Liver (tissue), 9 donors: ENCODE results near the gene GRIN2C. TPM values are rescaled to one million over a fixed set of nuclear protein-coding genes. Genes with fewer than 3 reads are reported as not detected.

Experiments used
- DNase-seq: peaks from one replicate; pipeline ENCODE4 v3.0.0-alpha.2; 2017; ENCODE audit warnings: low spot score
- H3K27ac ChIP-seq, 2 donors: one replicate each; pipeline ENCODE4 v1.7.0; 2013; ENCODE audit warnings: inconsistent platforms in 2 of 2, low read length in 2 of 2, control low read depth in 1 of 2, low read depth in 1 of 2, mild to moderate bottlenecking in 1 of 2
- H3K27me3 ChIP-seq, 4 donors: one replicate each; pipeline versions ENCODE4 v1.6.1 to v1.7.0; 2013; ENCODE audit warnings: low read length in 3 of 4, inconsistent platforms in 1 of 4, mild to moderate bottlenecking in 1 of 4, moderate library complexity in 1 of 4; ENCODE audit not compliant: control insufficient read depth in 4 of 4, insufficient read depth in 4 of 4
- H3K36me3 ChIP-seq, 4 donors: one replicate each; pipeline versions ENCODE4 v1.6.1 to v1.7.0; 2013; ENCODE audit warnings: low read length in 3 of 4, mild to moderate bottlenecking in 3 of 4, low read depth in 1 of 4, moderate library complexity in 1 of 4; ENCODE audit not compliant: control insufficient read depth in 4 of 4, insufficient read depth in 3 of 4
- H3K4me1 ChIP-seq, 4 donors: one replicate each; pipeline versions ENCODE4 v1.6.1 to v1.7.0; 2013; ENCODE audit warnings: low read length in 3 of 4, mild to moderate bottlenecking in 3 of 4, moderate library complexity in 1 of 4; ENCODE audit not compliant: control insufficient read depth in 4 of 4, insufficient read depth in 4 of 4
- H3K4me3 ChIP-seq, 3 donors: one replicate each; pipeline versions ENCODE4 v1.6.1 to v1.7.0; 2013; ENCODE audit warnings: low read length in 3 of 3, control low read depth in 1 of 3, low read depth in 1 of 3, mild to moderate bottlenecking in 1 of 3
- H3K9ac ChIP-seq, 2 donors: one replicate each; pipeline ENCODE4 v1.7.0; 2013; ENCODE audit warnings: low read length in 2 of 2, mild to moderate bottlenecking in 2 of 2, moderate library complexity in 2 of 2, control low read depth in 1 of 2, low read depth in 1 of 2
- H3K9me3 ChIP-seq, 4 donors: one replicate each; pipeline versions ENCODE4 v1.6.1 to v1.7.0; 2013; ENCODE audit warnings: low read length in 3 of 4; ENCODE audit not compliant: control insufficient read depth in 4 of 4
- ATF3 ChIP-seq: IDR thresholded peaks from 2 replicates; pipeline ENCODE4 v1.6.1; 2016; ENCODE audit warnings: antibody characterized with exemption
- CTCF ChIP-seq: fragments of 150-350 bp; IDR thresholded peaks from 2 replicates; pipeline ENCODE4 v1.5.1; 2017; ENCODE audit warnings: improper control_type of control experiment, low read depth, low read length; ENCODE audit not compliant: missing input control
- EGR1 ChIP-seq, 2 donors: IDR thresholded peaks; 2 replicates each; pipeline ENCODE4 v1.6.1; 2016 to 2018; ENCODE audit warnings: antibody characterized with exemption in 2 of 2, low read depth in 2 of 2
- FOXA1 ChIP-seq: IDR thresholded peaks from 2 replicates; pipeline ENCODE4 v1.6.1; 2016; ENCODE audit warnings: antibody characterized with exemption
- FOXA2 ChIP-seq: IDR thresholded peaks from 2 replicates; pipeline ENCODE4 v1.6.1; 2016; ENCODE audit warnings: antibody characterized with exemption
- GABPA ChIP-seq, 2 donors: IDR thresholded peaks in 1 of 2; conservative IDR thresholded peaks in 1 of 2; 2 replicates each; pipeline ENCODE4 v1.6.1; 2016; ENCODE audit warnings: antibody characterized with exemption in 2 of 2, mild to moderate bottlenecking in 1 of 2, moderate library complexity in 1 of 2
- HNF4A ChIP-seq, 2 donors: conservative IDR thresholded peaks; 2 replicates each; pipeline ENCODE4 v1.6.1; 2016; ENCODE audit warnings: antibody characterized with exemption in 2 of 2, mild to moderate bottlenecking in 2 of 2
- HNF4G ChIP-seq: IDR thresholded peaks from 2 replicates; pipeline ENCODE4 v1.6.1; 2016; ENCODE audit warnings: antibody characterized with exemption
- JUND ChIP-seq, 2 donors: IDR thresholded peaks; 2 replicates each; pipeline ENCODE4 v1.6.1; 2016; ENCODE audit warnings: antibody characterized with exemption in 2 of 2
- MAX ChIP-seq: IDR thresholded peaks from 2 replicates; pipeline ENCODE4 v1.6.1; 2016; ENCODE audit warnings: antibody characterized with exemption
- NR2F2 ChIP-seq: IDR thresholded peaks from 2 replicates; pipeline ENCODE4 v1.6.1; 2016; ENCODE audit warnings: antibody characterized with exemption
- RAD21 ChIP-seq, 2 donors: IDR thresholded peaks; 2 replicates each; pipeline ENCODE4 v1.6.1; 2016; ENCODE audit warnings: antibody characterized with exemption in 2 of 2, mild to moderate bottlenecking in 2 of 2
- REST ChIP-seq: IDR thresholded peaks from 2 replicates; pipeline ENCODE4 v1.6.1; 2016; ENCODE audit warnings: antibody characterized with exemption, mild to moderate bottlenecking
- RXRA ChIP-seq, 2 donors: IDR thresholded peaks; 2 replicates each; pipeline ENCODE4 v1.6.1; 2017 to 2018; ENCODE audit warnings: antibody characterized with exemption in 2 of 2, mild to moderate bottlenecking in 1 of 2
- SP1 ChIP-seq: IDR thresholded peaks from 2 replicates; pipeline ENCODE4 v1.6.1; 2018; ENCODE audit warnings: antibody characterized with exemption, mild to moderate bottlenecking
- TAF1 ChIP-seq: conservative IDR thresholded peaks from 2 replicates; pipeline ENCODE4 v1.6.1; 2016; ENCODE audit warnings: antibody characterized with exemption, mild to moderate bottlenecking
- YY1 ChIP-seq: IDR thresholded peaks from 2 replicates; pipeline ENCODE4 v1.6.1; 2016; ENCODE audit warnings: antibody characterized with exemption, mild to moderate bottlenecking
- whole genome bisulfite sequencing: extraction: QIAGEN DNeasy Blood & Tissue Kit; methylation state at CpG from one replicate; pipeline ENCODE4 v1.1.7; 2013; 5-methylcytosine and 5-hydroxymethylcytosine counted together
- polyA plus RNA-seq, 2 donors: library from polyadenylated mRNA; stranded (reverse) in 1 of 2; unstranded in 1 of 2; fragments of 200-250 nt in 1 of 2; fragments of >200 nt in 1 of 2; fragmentation: Nextera tagmentation in 1 of 2; extraction: Ambion mirVana in 1 of 2; gene quantifications; one replicate each; pipeline versions ENCODE4 v1.2.1 to v1.2.3, GENCODE V29; 2013 to 2015
- total RNA-seq, 2 donors: library from RNA; depleted of rRNA; stranded (reverse); fragments of >200 nt; gene quantifications; one replicate each; pipeline ENCODE4 v1.2.3, GENCODE V29; 2014
- donor health status: healthy.
- donor health status: healthy.
- donor health status: healthy.
- donor health status: healthy.
- donor health status: healthy.

Gene GRIN2C
- total and polyA plus RNA-seq, 4 donors, result 0.03 to 0.10 (median 0.09) TPM; not detected in 1

GRCh38 chr17:74882517-74883240 lies 23.0 kb upstream of the GRIN2C start:
- 85% methylated on average over 20 of the region's 20 CpGs for WGBS
- Histone ChIP-seq H3K36me3 (no peaks in the 10 kb centered on the region), H3K27me3 (no peaks in the 10 kb centered on the region), H3K27ac (no peak overlapping the region), H3K4me3 (no peak overlapping the region), H3K9ac (no peak overlapping the region), H3K4me1 (peaks cover 0 to under 1% (median 0%) of the 10 kb centered on the region in 4 donors), H3K9me3 (no peaks in the 10 kb centered on the region)
- DNase-seq, result no peak
- TF ChIP-seq YY1 (no peak), GABPA (IDR thresholded peaks at IDR 0.05 in 1 of 2, conservative IDR thresholded peaks at IDR 0.05 in 1 of 2) (no peak), JUND (IDR thresholded peaks at IDR 0.05) (no peak), FOXA2 (no peak), ATF3 (no peak), SP1 (no peak), EGR1 (IDR thresholded peaks at IDR 0.05; ENCODE audit: low read depth in 2 of 2) (no peak), RAD21 (IDR thresholded peaks at IDR 0.05) (no peak), NR2F2 (no peak), CTCF (no peak), HNF4A (conservative IDR thresholded peaks at IDR 0.05) (no peak), TAF1 (no peak), RXRA (IDR thresholded peaks at IDR 0.05) (no peak), HNF4G (no peak), FOXA1 (no peak), MAX (no peak), REST (no peak)

- DNase-seq, result no peak
- H3K4me3 ChIP-seq, result no peak overlapping the region
- H3K36me3 ChIP-seq, result no peaks in the 10 kb centered on the region
- no peaks in the 10 kb centered on the region for H3K27me3 ChIP-seq
- H3K9ac ChIP-seq, result no peak overlapping the region
- 92% methylated on average over 11 of the region's 11 CpGs for WGBS
- no peaks in the 10 kb centered on the region for H3K9me3 ChIP-seq
- H3K4me1 ChIP-seq, result peaks cover 0 to 5% (median 0%) of the 10 kb centered on the region in 4 donors
- no peak overlapping the region for H3K27ac ChIP-seq
- no peak for TF ChIP-seq FOXA2
- TF ChIP-seq TAF1, result no peak
- no peak for TF ChIP-seq REST
- no peak for TF ChIP-seq ATF3
- no peak for TF ChIP-seq EGR1 (IDR thresholded peaks at IDR 0.05; ENCODE audit: low read depth in 2 of 2)
- TF ChIP-seq YY1, result no peak
- no peak for TF ChIP-seq GABPA (IDR thresholded peaks at IDR 0.05 in 1 of 2, conservative IDR thresholded peaks at IDR 0.05 in 1 of 2)
- TF ChIP-seq RXRA (IDR thresholded peaks at IDR 0.05), result no peak
- TF ChIP-seq FOXA1, result no peak
- TF ChIP-seq MAX, result no peak
- no peak for TF ChIP-seq HNF4G
- no peak for TF ChIP-seq RAD21 (IDR thresholded peaks at IDR 0.05)
- TF ChIP-seq SP1, result no peak
- TF ChIP-seq NR2F2, result no peak
- TF ChIP-seq HNF4A (conservative IDR thresholded peaks at IDR 0.05), result no peak
- no peak for TF ChIP-seq CTCF
Observed at GRCh38 chr17:74881073-74881472, 21.4 kb upstream of the GRIN2C start.
